Activated T-helper 1 cell treated with anti-CD3 and anti-CD28 coated beads, Interleukin-12 subunit alpha, Interleukin-12 subunit beta, Interleukin-2, Interleukin-4 antibody, amounts not matched to agents 30 ng/mL and 10 ng/mL and 1 ng/mL, durations not matched to agents 14 hours and 24 hours and 36 hours (primary cell): Measurements from ENCODE around the gene PTPRU. TPM values are rescaled to one million over a fixed set of nuclear protein-coding genes. Genes with fewer than 3 reads are reported as not detected.

Experiments used
- DNase-seq: peaks from one replicate; pipeline ENCODE4 v3.0.0; 2021; ENCODE audit warnings: low spot score
- H3K27ac Mint-ChIP-seq: one replicate; pipeline ENCODE4 v1.8.0; 2021; ENCODE audit warnings: mild to moderate bottlenecking, mixed read lengths
- H3K27me3 Mint-ChIP-seq: one replicate; pipeline ENCODE4 v1.8.0; 2022; ENCODE audit warnings: mild to moderate bottlenecking, moderate library complexity, mixed read lengths; ENCODE audit not compliant: insufficient read depth
- H3K36me3 Mint-ChIP-seq: one replicate; pipeline ENCODE4 v1.8.0; 2021; ENCODE audit warnings: low read depth, mixed read lengths
- H3K4me1 Mint-ChIP-seq: one replicate; pipeline ENCODE4 v1.8.0; 2021; ENCODE audit warnings: low read depth, mixed read lengths
- H3K4me3 Mint-ChIP-seq: one replicate; pipeline ENCODE4 v1.8.0; 2021; ENCODE audit warnings: mild to moderate bottlenecking, moderate library complexity, mixed read lengths
- H3K9me3 Mint-ChIP-seq: one replicate; pipeline ENCODE4 v1.8.0; 2021; ENCODE audit warnings: mixed read lengths
- intact Hi-C: fragments of 100-400 bp; cut with micrococcal nuclease; formaldehyde crosslinking; loops from one replicate; pipeline ENCODE4 v1.15.1; 2024
- total RNA-seq: library from RNA; stranded (reverse); gene quantifications from 2 replicates; pipeline ENCODE4 v1.2.3, GENCODE V29; 2022

Gene PTPRU
- total RNA-seq, 1 donor from 2014 or later = 0.67 TPM

- peaks cover 13% of the 10 kb centered on the region for H3K4me1 Mint-ChIP-seq
- intact Hi-C loops = loop anchor here (5.0 to 10.0 kb wide), 3 partner anchors 554 to 1546 kb away; no protein-coding TSS in a partner anchor
- peak overlapping the region; percentile 27 for H3K27ac Mint-ChIP-seq
- no peaks in the 10 kb centered on the region for H3K9me3 Mint-ChIP-seq
- H3K27me3 Mint-ChIP-seq = peaks cover 56% of the 10 kb centered on the region
- peak overlapping the region; percentile 78 for H3K4me3 Mint-ChIP-seq
- H3K36me3 Mint-ChIP-seq = peaks cover 1% of the 10 kb centered on the region
- DNase-seq = no peak
These were observed 2.3 kb downstream of the PTPRU start for GRCh38 chr1:29238620-29239002.

GRCh38 chr1:29239142-29239541, 2.8 kb downstream of the PTPRU start:
- H3K27ac Mint-ChIP-seq = no peak overlapping the region
- H3K9me3 Mint-ChIP-seq = no peaks in the 10 kb centered on the region
- H3K27me3 Mint-ChIP-seq = peaks cover 56% of the 10 kb centered on the region
- H3K36me3 Mint-ChIP-seq = peaks cover 1% of the 10 kb centered on the region
- intact Hi-C loops = loop anchor here (5.0 to 10.0 kb wide), 3 partner anchors 553 to 1546 kb away; no protein-coding TSS in a partner anchor
- DNase-seq = no peak
- H3K4me1 Mint-ChIP-seq = peaks cover 13% of the 10 kb centered on the region
- H3K4me3 Mint-ChIP-seq = no peak overlapping the region

- H3K27me3 Mint-ChIP-seq = peaks cover 45% of the 10 kb centered on the region
- H3K9me3 Mint-ChIP-seq = no peaks in the 10 kb centered on the region
- no peak overlapping the region for H3K27ac Mint-ChIP-seq
- H3K36me3 Mint-ChIP-seq = peaks cover 1% of the 10 kb centered on the region
- intact Hi-C loops = no loop called here
- no peak for DNase-seq
- no peak overlapping the region for H3K4me3 Mint-ChIP-seq
- H3K4me1 Mint-ChIP-seq = peaks cover 13% of the 10 kb centered on the region
These were observed 4.1 kb downstream of the PTPRU start for GRCh38 chr1:29240400-29240837.

- Mint-ChIP-seq H3K27me3 (peaks cover 40% of the 10 kb centered on the region), H3K9me3 (no peaks in the 10 kb centered on the region), H3K4me1 (peaks cover 10% of the 10 kb centered on the region), H3K36me3 (peaks cover 1% of the 10 kb centered on the region), H3K4me3 (no peak overlapping the region), H3K27ac (peak overlapping the region; percentile 19)
- intact Hi-C loops = no loop called here
- no peak for DNase-seq
These were observed 4.7 kb downstream of the PTPRU start for GRCh38 chr1:29240986-29241385.

GRCh38 chr1:29243023-29243870, 6.9 kb downstream of the PTPRU start:
- no peak for DNase-seq
- Mint-ChIP-seq H3K4me3 (no peak overlapping the region), H3K27me3 (peaks cover 29% of the 10 kb centered on the region), H3K4me1 (no peaks in the 10 kb centered on the region), H3K36me3 (no peaks in the 10 kb centered on the region), H3K9me3 (no peaks in the 10 kb centered on the region), H3K27ac (no peak overlapping the region)
- intact Hi-C loops = no loop called here

- H3K4me3 Mint-ChIP-seq = no peak overlapping the region
- H3K27ac Mint-ChIP-seq = no peak overlapping the region
- H3K27me3 Mint-ChIP-seq = peaks cover 26% of the 10 kb centered on the region
- no peaks in the 10 kb centered on the region for H3K36me3 Mint-ChIP-seq
- DNase-seq = no peak
- H3K9me3 Mint-ChIP-seq = no peaks in the 10 kb centered on the region
- no peaks in the 10 kb centered on the region for H3K4me1 Mint-ChIP-seq
- intact Hi-C loops = no loop called here
These were observed 7.5 kb downstream of the PTPRU start for GRCh38 chr1:29243871-29244200.

GRCh38 chr1:29245261-29245660, 8.9 kb downstream of the PTPRU start:
- H3K36me3 Mint-ChIP-seq = no peaks in the 10 kb centered on the region
- H3K9me3 Mint-ChIP-seq = no peaks in the 10 kb centered on the region
- DNase-seq = no peak
- no peak overlapping the region for H3K27ac Mint-ChIP-seq
- H3K4me3 Mint-ChIP-seq = no peak overlapping the region
- no peaks in the 10 kb centered on the region for H3K4me1 Mint-ChIP-seq
- intact Hi-C loops = no loop called here
- H3K27me3 Mint-ChIP-seq = peaks cover 13% of the 10 kb centered on the region

GRCh38 chr1:29245876-29246275, 9.6 kb downstream of the PTPRU start:
- no peak for DNase-seq
- intact Hi-C loops = no loop called here
- no peaks in the 10 kb centered on the region for H3K9me3 Mint-ChIP-seq
- peaks cover 11% of the 10 kb centered on the region for H3K27me3 Mint-ChIP-seq
- H3K27ac Mint-ChIP-seq = no peak overlapping the region
- H3K4me1 Mint-ChIP-seq = no peaks in the 10 kb centered on the region
- no peaks in the 10 kb centered on the region for H3K36me3 Mint-ChIP-seq
- H3K4me3 Mint-ChIP-seq = no peak overlapping the region

- Mint-ChIP-seq H3K4me3 (no peak overlapping the region), H3K4me1 (no peaks in the 10 kb centered on the region), H3K9me3 (no peaks in the 10 kb centered on the region), H3K27ac (no peak overlapping the region), H3K27me3 (peaks cover 3% of the 10 kb centered on the region), H3K36me3 (no peaks in the 10 kb centered on the region)
- intact Hi-C loops = no loop called here
- no peak for DNase-seq
These were observed 10.7 kb downstream of the PTPRU start for GRCh38 chr1:29247044-29247443.

GRCh38 chr1:29247571-29248273, 11.4 kb downstream of the PTPRU start:
- Mint-ChIP-seq H3K4me3 (no peak overlapping the region), H3K4me1 (no peaks in the 10 kb centered on the region), H3K27ac (no peak overlapping the region), H3K9me3 (no peaks in the 10 kb centered on the region), H3K27me3 (peaks cover 3% of the 10 kb centered on the region), H3K36me3 (no peaks in the 10 kb centered on the region)
- DNase-seq = no peak
- intact Hi-C loops = no loop called here

- intact Hi-C loops = no loop called here
- no peak overlapping the region for H3K4me3 Mint-ChIP-seq
- H3K36me3 Mint-ChIP-seq = no peaks in the 10 kb centered on the region
- no peak overlapping the region for H3K27ac Mint-ChIP-seq
- H3K27me3 Mint-ChIP-seq = peaks cover 3% of the 10 kb centered on the region
- no peaks in the 10 kb centered on the region for H3K9me3 Mint-ChIP-seq
- no peaks in the 10 kb centered on the region for H3K4me1 Mint-ChIP-seq
- DNase-seq = no peak
These were observed 12.1 kb downstream of the PTPRU start for GRCh38 chr1:29248409-29248808.

GRCh38 chr1:29249170-29249691, 12.9 kb downstream of the PTPRU start:
- DNase-seq = no peak
- Mint-ChIP-seq H3K27me3 (peaks cover 3% of the 10 kb centered on the region), H3K9me3 (no peaks in the 10 kb centered on the region), H3K4me1 (no peaks in the 10 kb centered on the region), H3K27ac (no peak overlapping the region), H3K4me3 (no peak overlapping the region), H3K36me3 (no peaks in the 10 kb centered on the region)
- intact Hi-C loops = no loop called here

GRCh38 chr1:29249951-29250581, 13.7 kb downstream of the PTPRU start:
- DNase-seq = no peak
- H3K36me3 Mint-ChIP-seq = no peaks in the 10 kb centered on the region
- no peak overlapping the region for H3K27ac Mint-ChIP-seq
- H3K4me1 Mint-ChIP-seq = no peaks in the 10 kb centered on the region
- intact Hi-C loops = no loop called here
- H3K9me3 Mint-ChIP-seq = no peaks in the 10 kb centered on the region
- H3K27me3 Mint-ChIP-seq = peaks cover 3% of the 10 kb centered on the region
- no peak overlapping the region for H3K4me3 Mint-ChIP-seq
